NCI-H82 treated with DMSO at 0.1 percent for 48 hours (cell line): ENCODE data around the gene GSK3B.
"Not testable (repeated sequence)": the region's sequence is repeated elsewhere in the genome, so short reads cannot be mapped to it uniquely, and the experiment has no call there.

Experiments used
- DNase-seq: peaks from one replicate; lab custom pipeline; 2025; ENCODE audit not compliant: unreplicated experiment; lab: John Stamatoyannopoulos, UW

Gene GSK3B

DNA sequence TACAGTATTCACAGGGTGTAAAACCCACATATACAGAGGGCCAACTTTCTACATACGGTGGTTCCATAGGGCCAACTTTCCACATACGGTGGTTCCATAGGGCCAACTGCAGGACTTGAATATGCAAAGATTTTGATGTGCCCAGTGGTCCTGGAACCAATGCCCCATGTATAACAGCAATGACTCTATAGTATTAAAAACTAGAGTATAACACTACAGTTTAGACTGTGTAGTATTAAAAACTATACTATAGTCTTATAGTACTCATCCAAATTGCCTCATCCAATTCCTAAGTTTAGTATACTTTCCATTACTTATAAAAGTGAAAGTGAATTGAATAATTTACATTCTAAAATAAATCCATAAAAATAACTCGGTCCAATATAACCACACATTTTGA is 75.9 kb downstream of the GSK3B start:
- no peak for DNase-seq

DNA sequence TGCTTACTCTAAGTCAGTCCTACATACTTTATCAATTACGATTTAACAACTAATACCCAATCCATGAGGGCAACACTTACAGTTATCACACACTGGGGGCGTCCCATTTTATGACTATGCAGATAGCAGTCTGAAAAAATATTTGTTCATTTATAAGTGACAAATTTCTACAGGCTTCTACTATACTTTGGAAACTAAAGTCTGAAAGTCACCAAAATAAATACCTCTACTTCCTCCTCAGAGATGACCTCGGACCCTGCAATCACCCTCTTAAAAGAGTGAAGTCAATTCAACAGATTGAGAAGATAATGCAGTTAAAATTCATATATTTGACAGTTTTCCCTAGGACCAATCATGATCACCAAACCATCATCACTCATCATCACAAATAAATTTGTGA is 76.6 kb downstream of the GSK3B start:
- DNase-seq = no peak

DNA sequence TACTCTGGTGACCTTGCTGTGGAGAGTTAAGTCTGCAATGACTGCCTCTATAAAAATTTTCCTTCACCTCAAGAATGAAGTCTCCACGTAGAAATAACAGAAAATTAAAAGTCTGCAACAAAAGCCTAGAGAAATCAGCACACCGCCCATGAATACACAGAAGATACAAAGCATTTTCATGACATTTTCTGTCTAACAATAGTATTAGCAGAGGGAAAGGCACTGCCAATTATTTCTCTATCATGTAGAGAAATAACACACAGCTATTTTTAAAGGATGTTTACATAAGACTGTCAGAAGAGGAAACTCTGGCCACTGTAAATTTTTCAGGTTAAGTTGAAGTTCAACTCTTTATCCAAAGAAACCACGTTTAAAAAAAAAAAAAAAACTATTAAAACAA is 80.8 kb downstream of the GSK3B start:
- DNase-seq = no peak

DNA sequence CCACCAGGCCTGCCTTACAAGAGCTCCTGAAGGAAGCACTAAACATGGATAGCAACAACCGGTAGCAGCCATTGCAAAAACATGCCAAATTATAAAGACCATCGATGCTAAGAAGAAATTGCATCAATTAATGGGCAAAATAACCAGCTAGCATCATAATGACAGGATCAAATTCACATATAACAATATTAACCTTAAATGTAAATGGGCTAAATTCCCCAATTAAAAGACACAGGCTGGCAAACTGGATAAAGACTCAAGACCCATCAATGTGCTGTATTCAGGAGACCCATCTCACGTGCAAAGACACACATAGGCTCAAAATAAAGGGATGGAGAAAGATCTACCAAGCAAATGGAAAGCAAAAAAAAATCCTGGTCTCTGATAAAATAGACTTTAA is 88.5 kb downstream of the GSK3B start:
- DNase-seq = not testable (repeated sequence)

DNA sequence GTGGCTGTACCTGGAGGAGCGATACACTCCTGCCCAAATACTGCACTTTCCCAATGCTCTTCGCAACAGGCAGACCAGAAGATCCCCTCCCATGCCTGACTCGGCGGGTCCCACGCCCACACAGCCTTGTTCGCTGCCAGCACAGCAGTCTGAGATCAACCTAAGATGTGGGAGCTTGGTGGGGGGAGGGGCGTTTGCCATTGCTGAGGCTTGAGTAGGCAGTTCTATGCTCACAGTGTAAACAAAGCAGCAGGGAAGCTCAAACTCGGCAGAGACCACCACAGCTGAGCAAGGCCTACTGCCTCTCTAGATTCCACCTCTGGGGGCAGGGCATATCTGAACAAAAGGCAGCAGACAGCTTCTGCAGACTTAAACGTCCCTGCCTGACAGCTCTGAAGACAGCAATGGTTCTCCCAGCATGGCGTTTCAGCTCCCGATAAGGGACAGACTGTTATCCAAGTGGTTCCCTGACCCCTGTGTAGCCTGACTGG is 90.2 kb downstream of the GSK3B start:
- DNase-seq = not testable (repeated sequence)

DNA sequence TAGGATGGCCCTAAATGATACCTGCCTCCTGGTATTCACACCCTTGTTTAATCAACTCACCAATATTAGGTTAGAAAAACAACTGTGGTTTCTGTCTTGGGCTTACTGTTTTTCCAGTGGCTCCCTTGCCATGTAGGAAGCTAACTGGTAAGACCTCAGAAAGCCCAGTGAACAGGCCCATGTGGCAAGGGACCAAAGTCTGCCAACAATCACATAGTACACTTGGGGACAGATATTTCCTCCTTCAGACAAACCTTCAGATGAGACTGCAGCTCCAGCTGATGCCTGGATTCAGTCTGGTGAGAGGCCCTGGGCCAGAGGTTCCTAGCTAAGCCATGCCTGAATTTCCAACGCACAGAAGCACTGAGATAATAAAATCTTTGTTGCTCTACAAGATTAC is 96.1 kb downstream of the GSK3B start:
- no peak for DNase-seq

DNA sequence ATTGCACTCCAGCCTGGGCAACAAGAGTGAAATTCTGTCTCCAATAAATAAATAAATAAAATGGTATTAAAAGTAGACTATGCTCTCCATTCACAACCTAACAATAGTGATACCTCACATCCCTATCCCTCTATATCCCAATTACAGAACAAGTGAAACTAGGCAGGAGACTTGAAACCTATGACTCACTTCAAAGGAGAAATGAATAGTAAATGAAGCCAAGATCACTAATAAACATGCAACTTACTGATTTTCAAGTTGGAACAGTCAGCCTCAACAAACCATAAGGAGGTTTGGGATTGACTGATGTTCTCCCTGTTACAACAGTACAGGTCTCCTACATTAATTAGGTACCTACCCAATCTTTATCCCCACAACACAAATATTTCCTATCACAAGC is 103.4 kb downstream of the GSK3B start:
- DNase-seq = no peak

DNA sequence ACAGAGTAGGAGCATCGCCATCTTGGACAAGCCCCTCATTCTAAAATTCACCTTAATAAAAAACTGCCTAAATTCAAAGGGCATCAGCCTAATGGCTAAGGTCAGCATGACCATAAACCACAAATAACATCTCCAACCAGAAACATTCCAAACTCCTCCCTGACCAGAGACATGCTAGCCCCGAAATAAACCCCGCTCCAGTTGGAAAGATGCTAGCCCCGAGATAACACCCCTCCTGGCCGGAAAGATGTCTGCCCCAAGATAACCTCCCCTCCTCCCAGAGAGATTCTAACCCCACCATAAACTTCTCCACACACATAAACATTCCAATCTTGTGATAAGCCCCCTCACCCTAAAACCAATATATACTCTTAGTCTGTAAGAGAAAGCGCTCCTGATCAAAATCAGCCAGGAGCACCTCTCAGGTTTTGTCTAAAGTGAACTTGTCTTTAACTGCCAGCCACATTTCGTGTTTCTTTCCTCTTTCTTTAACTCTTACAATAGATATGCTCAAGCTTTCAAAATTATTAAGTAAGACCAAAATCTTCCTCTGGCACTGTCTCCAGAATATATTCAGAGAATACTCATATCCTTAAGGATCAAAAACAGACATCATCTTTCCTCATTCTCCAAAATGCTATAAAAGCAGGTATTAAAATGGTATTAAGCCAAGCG is 104.1 kb downstream of the GSK3B start:
- no peak for DNase-seq

DNA sequence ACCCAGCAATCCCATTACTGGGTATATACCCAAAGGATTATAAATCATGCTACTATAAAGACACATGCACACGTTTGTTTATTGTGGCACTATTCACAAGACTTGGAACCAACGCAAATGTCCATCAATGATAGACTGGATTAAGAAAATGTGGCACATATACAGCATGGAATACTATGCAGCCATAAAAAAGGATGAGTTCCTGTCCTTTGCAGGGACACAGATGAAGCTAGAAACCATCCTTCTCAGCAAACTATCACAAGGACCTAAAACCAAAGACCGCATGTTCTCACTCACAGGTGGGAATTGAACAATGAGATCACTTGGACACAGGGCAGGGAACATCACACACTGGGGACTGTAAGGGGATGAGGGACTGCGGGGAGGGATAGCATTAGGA is 107.4 kb downstream of the GSK3B start:
- DNase-seq = not testable (repeated sequence)

DNA sequence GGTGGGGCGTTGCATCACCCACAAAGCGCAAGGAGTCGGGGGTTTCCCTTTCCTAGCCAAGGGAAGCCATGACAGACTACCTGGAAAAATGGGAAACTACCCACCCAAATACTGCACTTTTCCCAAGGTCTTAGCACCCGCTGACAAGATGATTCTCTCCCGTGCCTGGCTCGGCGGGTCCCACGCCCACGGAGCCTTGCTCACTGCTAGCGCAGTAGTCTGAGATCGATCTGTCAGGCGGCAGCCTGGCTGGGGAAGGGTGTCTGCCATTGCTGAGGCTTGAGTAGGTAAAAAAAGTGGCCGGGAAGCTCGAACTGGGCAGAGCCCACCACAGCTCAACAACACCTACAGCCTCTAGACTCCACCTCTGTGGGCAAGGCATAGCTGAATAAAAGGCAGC is 112.9 kb downstream of the GSK3B start:
- DNase-seq = no peak

DNA sequence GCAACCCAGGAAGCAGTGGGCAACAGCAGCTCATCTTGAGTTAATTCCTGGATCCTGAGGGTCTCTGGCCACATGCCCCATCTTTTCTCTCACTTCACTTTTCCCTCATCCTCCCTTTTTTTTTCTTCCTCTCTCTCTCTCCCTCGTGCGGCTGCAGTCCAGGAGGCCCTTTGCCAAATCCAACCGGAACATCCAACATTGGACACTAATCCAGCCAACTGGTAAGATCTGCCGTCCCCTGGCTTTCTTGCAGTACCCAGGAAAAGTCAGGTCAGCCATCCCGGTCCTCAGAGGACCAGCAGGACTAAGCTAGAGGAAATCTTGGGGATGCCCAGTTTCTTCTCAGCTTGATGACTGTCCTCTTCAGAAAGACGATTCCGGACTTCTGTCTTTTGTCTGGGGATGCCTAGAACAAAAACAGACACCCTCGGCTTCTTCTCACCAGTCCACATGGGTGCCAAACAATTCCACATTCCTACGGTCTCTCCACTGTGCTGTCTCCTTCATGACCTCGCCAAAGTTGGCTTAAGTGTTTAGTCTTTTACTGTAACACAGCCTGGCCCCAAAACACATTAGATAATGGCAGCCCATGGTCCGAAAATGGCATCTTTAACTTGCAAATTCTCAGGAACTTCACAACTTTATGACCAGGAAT is 115.6 kb downstream of the GSK3B start:
- DNase-seq = no peak

DNA sequence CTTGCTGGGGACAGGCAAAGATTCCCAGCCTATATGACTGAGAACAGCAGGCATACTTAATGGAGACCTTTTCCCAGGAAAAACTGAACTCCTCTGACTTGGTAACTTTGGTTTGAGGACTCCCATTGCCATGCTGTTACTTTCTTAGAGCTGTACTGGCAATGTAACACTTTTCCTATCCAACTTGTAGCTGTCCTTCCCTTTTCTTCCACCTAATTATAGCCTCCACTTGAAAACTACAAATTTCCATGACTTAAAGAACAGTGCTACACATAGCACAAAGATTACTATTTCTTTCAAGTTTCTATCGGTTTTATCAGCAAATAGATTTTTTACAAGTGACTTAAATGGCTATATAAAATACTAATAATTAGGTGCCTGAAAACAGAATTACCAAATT is 116.9 kb downstream of the GSK3B start:
- DNase-seq = no peak

DNA sequence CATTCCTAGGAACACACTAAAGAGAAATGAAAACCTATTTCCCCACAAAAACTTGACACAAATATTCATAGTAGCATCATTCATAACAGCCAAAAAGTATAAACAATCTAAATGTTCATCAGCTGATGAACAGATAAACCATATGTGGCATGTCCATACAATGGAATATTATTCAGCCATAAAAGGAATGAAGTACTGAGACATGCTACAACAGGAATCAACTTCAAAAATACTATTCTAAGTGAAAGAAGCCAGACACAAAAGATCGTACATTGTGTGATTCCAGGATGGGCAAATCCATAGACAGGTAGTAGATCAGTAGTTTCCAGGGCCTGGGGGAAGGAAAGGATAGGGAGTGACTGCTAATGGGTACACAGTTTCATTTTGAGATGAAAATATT is 118.0 kb downstream of the GSK3B start:
- DNase-seq = no peak

DNA sequence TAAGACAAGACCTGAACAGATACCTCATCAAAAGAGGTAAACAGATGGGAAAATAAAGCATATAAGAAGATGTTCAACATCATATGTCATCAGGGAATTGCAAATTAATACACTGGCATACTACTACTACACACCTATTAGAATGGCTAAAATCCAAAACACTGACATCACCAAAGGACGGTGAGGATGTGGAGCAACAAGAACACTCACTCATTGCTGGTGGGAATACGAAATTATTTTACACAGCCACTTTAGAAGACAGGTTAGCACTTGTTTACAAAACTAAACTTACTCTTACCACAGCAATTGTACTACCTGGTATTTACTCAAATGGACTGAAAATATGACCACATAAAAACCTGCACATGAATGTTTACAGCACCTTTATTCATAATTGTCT is 119.6 kb downstream of the GSK3B start:
- DNase-seq = no peak

DNA sequence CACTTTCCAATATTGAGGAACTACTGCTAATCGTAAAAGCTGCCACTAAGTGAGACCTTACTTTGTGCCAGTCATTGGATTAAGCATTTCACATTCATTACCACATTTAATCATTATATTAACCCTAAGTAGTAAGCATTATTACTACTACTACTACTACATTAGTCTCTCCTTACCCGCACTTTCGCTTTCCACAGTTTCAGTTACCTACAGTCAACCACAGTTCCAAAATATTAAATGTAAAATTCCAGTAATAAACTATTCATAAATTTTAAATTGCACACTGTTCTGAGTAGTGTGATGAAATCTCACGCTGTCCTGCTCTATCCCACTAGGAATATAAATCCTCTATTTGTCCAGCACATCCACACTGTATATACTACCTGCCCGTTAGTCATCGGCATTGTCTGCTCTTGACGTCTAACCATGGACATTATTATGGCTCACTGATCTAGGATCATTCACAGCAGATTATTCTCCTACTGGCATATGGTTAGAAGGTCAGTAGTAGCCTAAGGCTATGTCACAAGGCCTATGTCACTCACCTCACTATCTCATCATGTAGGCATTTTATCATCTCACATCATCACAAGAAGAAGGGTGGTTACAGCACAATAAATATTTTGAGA is 121.1 kb downstream of the GSK3B start:
- DNase-seq = no peak

DNA sequence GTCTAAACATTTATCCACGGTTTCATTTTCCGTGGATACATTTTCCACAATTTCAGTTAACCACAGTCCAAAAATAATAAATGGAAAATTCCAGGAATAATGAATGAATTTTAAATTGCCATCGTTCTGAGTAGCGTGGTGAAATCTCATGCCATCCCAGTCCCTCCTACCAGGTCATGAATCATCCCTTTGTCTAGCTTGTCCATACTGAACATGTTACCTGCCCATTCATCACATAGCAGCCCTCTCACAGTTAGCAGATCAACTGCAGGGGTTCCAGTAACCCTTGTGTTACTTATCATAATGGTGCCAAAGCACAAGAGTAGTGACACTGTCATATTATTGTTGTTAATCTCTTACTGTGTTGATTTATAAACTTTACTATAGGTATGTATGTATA is 124.5 kb downstream of the GSK3B start:
- no peak for DNase-seq

DNA sequence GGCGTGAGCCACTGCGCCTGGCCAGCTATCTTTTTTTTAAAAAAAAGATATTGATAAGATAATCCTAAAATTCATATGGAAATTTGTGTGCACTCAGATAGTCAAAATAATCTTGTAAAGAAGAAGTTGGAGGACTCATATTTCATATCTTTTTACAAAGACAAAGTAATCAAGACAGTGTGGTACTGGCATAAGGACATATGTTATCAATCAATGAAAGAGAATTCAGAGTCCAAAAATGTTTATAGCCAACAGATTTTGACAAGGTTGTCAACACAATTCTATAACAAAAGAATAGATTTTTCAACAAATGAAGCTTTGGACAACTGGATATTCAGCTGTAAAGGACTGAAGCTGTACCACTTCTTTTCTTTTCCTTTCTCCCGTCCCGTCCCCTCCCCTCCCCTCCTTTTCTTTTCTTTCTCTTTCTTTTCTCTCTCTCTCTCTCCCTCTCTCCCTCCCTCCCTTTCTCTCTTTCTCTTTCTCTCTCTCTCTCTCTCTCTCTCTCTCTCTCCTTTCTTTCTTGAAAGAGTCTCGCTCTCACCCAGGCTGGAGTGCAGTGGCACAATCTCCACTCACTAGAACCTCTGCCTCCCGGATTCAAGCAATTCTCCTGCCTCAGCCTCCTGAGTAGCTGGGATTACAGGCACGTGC is 126.8 kb downstream of the GSK3B start:
- no peak for DNase-seq

DNA sequence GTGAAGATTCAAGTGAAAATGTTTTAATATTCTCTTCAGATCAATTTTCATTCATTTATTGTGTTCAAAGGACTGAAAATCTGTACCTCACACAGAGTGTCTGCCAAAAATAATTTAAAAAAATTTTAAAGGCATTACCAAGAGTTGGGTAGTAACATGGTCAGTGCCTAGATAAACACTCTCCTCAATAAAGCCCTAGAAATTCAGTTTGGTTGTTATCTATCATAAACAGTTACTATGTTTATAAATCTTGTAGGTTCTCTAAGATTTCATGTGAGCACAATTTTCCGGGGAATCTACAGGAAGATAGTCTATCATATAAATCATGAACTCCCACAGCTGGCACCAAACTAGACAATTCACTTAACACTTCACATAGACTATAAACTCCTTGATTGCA is 128.6 kb downstream of the GSK3B start:
- no peak for DNase-seq

DNA sequence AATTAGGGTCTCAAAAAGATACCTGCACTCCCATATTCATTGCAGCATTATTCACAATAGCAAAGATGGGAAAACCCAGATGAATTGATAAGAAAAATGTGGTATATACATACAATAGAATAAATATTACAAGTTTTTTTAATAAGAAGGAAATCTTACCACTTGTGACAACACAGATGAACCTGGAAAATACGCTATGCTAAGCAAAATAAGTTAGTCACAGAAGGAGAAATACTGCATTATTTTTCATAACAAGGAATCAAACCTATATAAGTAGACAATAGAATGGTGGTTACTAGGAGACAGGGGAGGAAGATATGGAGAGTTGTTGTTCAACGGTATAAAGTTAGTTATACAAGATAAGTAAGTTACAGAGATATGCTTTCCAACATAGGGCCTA is 130.0 kb downstream of the GSK3B start:
- no peak for DNase-seq

DNA sequence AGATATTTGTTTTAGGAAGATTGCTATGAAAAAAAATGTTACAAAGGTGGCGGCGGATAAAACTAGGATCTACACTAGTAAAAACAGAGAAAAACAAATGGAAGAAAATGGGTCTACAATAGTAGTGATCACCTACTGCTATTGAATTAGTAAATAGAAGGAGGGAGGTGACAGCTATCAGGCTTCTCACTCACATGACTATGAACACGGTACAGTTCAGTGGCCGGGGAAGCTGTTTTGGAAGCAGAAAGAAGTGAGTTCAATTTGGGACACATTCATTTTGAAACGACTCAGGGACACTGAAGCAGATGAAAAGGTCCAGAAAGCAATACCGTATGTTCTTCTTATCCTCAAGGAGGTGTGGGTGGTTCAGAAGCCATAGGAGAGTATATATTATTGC is 138.3 kb downstream of the GSK3B start:
- no peak for DNase-seq

DNA sequence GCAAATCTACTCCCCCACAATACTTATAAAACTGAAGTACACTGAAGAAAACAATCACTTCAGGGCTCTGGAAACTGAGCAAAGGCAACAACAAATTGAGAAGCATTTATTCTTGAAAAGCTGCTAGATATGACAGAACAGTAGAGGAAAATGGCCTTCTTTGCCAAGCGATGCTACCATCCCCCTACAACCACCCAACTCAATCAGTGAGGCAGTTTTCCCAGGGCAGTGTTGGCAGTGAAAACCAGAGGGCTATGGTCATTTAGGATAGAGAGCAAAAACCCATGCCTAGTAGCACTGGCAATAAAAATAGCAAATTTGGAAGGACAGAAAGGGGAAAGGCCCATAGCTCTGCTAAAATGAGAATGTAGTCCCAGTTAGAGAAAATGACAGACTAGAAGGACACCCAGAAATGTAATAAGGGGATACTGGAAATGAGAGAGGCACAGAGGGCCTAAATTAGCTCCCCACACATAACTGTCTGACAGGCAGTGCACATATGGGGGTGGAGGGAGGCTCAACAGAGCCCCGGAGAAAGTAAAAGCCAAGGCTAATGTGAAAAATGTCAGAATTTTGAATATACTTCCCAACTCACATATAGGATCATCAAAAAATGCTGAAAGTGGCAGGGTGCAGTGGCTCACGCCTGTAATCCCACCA is 143.5 kb downstream of the GSK3B start:
- DNase-seq = no peak
